HepG2 (cell line): ENCODE results near the gene REEP6. TPM values are rescaled to one million over a fixed set of nuclear protein-coding genes. Genes with fewer than 3 reads are reported as not detected.

Experiments used
- CREM ChIP-seq, 2 experiments: sonication (generic) in 1 of 2; formaldehyde crosslinking in 1 of 2; IDR thresholded peaks; 2 replicates each; pipeline versions ENCODE4 v1.4.0 to v1.6.1; 2016 to 2020; ENCODE audit warnings: antibody characterized with exemption in 1 of 2, mild to moderate bottlenecking in 1 of 2, missing genetic modification reagents in 1 of 2
- GABPA ChIP-seq, 2 experiments: IDR thresholded peaks; 2 replicates each; pipeline ENCODE4 v1.6.1; 2011 to 2016; ENCODE audit warnings: low read depth in 2 of 2, low read length in 1 of 2, missing biosample characterization in 1 of 2, missing genetic modification characterization in 1 of 2
- IKZF1 ChIP-seq: fragments of 450-650 bp; IDR thresholded peaks from 2 replicates; pipeline ENCODE4 v1.7.1; 2016
- MAFG ChIP-seq: sonication (generic); formaldehyde crosslinking; IDR thresholded peaks from 2 replicates; pipeline ENCODE4 v1.5.1; 2020; ENCODE audit warnings: mild to moderate bottlenecking, missing genetic modification reagents
- POLR2AphosphoS2 ChIP-seq: IDR thresholded peaks from 2 replicates; pipeline ENCODE4 v1.6.1; 2011; ENCODE audit warnings: low read depth, low read length, improper control_type of control experiment
- SIX1 ChIP-seq: sonication (generic); formaldehyde crosslinking; IDR thresholded peaks from 2 replicates; pipeline ENCODE4 v1.4.0; 2020; ENCODE audit warnings: missing genetic modification reagents, borderline replicate concordance
- ZNF33B ChIP-seq: sonication (generic); formaldehyde crosslinking; IDR thresholded peaks from 2 replicates; pipeline ENCODE4 v1.5.1; 2020; ENCODE audit warnings: mild to moderate bottlenecking, missing genetic modification reagents
- polyA plus RNA-seq, 8 experiments: library from polyadenylated mRNA; depleted of rRNA in 3 of 8; stranded (reverse) in 7 of 8; unstranded in 1 of 8; fragments of >200 nt; fragmentation: Illumina TruSeq in 4 of 8; extraction: Trizol in 4 of 8; gene quantifications; 2 replicates each; pipeline versions ENCODE4 v1.2.1 to v1.2.3, GENCODE V29; 2011 to 2016; ENCODE audit warnings: low read depth in 4 of 8, missing spikeins in 1 of 8, mixed read lengths in 1 of 8; ENCODE audit not compliant: insufficient read depth in 1 of 8
- total RNA-seq, 5 experiments: library from RNA; depleted of rRNA; stranded (reverse); fragments of >200 nt; fragmentation: Illumina TruSeq; extraction: Trizol; gene quantifications; 2 replicates each; pipeline ENCODE4 v1.2.3, GENCODE V29; 2016; ENCODE audit warnings: low read depth in 1 of 5
- TF ChIP-seq, protein P1 (sequence below): sonication (generic); formaldehyde crosslinking; IDR thresholded peaks from 2 replicates; pipeline ENCODE4 v1.4.0; 2020; ENCODE audit warnings: missing genetic modification reagents
- TF ChIP-seq, protein P2 (sequence below), 2 experiments: fragments of 450-650 bp in 1 of 2; sonication (generic) in 1 of 2; formaldehyde crosslinking in 1 of 2; IDR thresholded peaks; 2 replicates each; pipeline versions ENCODE4 v1.6.1 to v1.8.0; 2016 to 2022; ENCODE audit warnings: antibody characterized with exemption in 1 of 2, mild to moderate bottlenecking in 1 of 2, missing genetic modification reagents in 1 of 2
- TF ChIP-seq, protein P3 (sequence below): fragments of 450-650 bp; IDR thresholded peaks from 2 replicates; pipeline ENCODE4 v1.6.1; 2017
- TF ChIP-seq, protein P4 (sequence below): IDR thresholded peaks from 2 replicates; pipeline ENCODE4 v1.6.1; 2016; ENCODE audit warnings: low read depth
- TF ChIP-seq, protein P5 (sequence below): sonication (generic); formaldehyde crosslinking; IDR thresholded peaks from 2 replicates; pipeline ENCODE4 v1.8.1; 2023; ENCODE audit warnings: missing genetic modification reagents, mild to moderate bottlenecking, borderline replicate concordance

Gene REEP6
- total and polyA plus RNA-seq, 2 of the 13 experiments (the other 11 are each of a cell fraction or from before 2014, with no cell fraction given), result 10.0 to 28.8 TPM

DNA sequence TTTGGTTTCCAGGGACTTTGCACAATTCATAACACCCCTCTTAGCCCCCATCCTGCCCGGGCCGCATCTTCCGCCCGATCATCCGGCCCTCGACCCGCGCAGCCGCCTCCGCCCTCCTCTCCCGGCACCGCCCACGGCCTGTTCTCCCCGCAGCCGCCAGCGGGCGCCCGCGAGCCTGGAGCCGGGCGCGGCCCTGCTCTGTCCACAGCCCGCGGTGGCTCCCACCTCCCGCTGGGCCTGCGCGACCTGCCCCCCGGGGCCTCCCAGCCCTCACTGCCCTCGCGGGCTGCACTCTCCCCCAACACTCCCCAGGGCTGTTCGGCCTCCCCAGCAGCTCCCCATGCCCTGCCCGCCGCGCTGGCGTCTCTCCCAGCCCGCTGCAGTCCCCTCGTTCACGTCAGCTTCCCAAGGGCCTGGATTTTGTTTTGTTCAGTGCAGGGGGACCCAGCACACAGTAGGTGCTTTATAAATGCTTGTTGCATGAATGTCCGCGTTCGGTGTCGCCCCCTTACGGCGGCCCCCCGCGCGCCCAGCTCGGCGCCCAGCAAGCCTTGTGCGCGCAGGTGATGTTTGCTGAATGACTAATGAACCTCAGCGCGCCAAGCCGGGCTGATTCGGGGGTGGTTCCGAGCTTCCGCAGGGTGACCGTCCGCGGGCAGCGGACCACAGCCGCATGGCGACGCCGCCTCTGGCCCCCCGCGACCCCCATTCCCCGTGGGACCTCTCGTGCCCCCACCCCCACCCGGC is 45.6 kb upstream of the REEP6 start (continued):
- TF ChIP-seq, protein P1, sequence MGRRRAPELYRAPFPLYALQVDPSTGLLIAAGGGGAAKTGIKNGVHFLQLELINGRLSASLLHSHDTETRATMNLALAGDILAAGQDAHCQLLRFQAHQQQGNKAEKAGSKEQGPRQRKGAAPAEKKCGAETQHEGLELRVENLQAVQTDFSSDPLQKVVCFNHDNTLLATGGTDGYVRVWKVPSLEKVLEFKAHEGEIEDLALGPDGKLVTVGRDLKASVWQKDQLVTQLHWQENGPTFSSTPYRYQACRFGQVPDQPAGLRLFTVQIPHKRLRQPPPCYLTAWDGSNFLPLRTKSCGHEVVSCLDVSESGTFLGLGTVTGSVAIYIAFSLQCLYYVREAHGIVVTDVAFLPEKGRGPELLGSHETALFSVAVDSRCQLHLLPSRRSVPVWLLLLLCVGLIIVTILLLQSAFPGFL (CRISPR knock-in tag), result no peak
- TF ChIP-seq, protein P2, sequence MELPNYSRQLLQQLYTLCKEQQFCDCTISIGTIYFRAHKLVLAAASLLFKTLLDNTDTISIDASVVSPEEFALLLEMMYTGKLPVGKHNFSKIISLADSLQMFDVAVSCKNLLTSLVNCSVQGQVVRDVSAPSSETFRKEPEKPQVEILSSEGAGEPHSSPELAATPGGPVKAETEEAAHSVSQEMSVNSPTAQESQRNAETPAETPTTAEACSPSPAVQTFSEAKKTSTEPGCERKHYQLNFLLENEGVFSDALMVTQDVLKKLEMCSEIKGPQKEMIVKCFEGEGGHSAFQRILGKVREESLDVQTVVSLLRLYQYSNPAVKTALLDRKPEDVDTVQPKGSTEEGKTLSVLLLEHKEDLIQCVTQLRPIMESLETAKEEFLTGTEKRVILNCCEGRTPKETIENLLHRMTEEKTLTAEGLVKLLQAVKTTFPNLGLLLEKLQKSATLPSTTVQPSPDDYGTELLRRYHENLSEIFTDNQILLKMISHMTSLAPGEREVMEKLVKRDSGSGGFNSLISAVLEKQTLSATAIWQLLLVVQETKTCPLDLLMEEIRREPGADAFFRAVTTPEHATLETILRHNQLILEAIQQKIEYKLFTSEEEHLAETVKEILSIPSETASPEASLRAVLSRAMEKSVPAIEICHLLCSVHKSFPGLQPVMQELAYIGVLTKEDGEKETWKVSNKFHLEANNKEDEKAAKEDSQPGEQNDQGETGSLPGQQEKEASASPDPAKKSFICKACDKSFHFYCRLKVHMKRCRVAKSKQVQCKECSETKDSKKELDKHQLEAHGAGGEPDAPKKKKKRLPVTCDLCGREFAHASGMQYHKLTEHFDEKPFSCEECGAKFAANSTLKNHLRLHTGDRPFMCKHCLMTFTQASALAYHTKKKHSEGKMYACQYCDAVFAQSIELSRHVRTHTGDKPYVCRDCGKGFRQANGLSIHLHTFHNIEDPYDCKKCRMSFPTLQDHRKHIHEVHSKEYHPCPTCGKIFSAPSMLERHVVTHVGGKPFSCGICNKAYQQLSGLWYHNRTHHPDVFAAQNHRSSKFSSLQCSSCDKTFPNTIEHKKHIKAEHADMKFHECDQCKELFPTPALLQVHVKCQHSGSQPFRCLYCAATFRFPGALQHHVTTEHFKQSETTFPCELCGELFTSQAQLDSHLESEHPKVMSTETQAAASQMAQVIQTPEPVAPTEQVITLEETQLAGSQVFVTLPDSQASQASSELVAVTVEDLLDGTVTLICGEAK (IDR thresholded peaks at IDR 0.05), result no peak
- TF ChIP-seq, protein P2 (CRISPR knock-in tag; IDR thresholded peaks at IDR 0.05), result no peak
- no peak for TF ChIP-seq SIX1 (CRISPR knock-in tag)
- no peak for TF ChIP-seq GABPA (IDR thresholded peaks at IDR 0.05; ENCODE audit: low read depth, low read length)
- TF ChIP-seq GABPA (CRISPR knock-in tag; IDR thresholded peaks at IDR 0.05; ENCODE audit: low read depth), result no peak
- TF ChIP-seq, protein P3, sequence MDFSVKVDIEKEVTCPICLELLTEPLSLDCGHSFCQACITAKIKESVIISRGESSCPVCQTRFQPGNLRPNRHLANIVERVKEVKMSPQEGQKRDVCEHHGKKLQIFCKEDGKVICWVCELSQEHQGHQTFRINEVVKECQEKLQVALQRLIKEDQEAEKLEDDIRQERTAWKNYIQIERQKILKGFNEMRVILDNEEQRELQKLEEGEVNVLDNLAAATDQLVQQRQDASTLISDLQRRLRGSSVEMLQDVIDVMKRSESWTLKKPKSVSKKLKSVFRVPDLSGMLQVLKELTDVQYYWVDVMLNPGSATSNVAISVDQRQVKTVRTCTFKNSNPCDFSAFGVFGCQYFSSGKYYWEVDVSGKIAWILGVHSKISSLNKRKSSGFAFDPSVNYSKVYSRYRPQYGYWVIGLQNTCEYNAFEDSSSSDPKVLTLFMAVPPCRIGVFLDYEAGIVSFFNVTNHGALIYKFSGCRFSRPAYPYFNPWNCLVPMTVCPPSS, result no peak
- TF ChIP-seq, protein P4, sequence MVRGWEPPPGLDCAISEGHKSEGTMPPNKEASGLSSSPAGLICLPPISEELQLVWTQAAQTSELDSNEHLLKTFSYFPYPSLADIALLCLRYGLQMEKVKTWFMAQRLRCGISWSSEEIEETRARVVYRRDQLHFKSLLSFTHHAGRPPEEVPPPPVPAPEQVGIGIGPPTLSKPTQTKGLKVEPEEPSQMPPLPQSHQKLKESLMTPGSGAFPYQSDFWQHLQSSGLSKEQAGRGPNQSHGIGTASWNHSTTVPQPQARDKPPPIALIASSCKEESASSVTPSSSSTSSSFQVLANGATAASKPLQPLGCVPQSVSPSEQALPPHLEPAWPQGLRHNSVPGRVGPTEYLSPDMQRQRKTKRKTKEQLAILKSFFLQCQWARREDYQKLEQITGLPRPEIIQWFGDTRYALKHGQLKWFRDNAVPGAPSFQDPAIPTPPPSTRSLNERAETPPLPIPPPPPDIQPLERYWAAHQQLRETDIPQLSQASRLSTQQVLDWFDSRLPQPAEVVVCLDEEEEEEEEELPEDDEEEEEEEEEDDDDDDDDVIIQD (CRISPR knock-in tag), result no peak
- no peak for TF ChIP-seq POLR2AphosphoS2
- no peak for TF ChIP-seq CREM (IDR thresholded peaks at IDR 0.05)
- no peak for TF ChIP-seq CREM (CRISPR knock-in tag; IDR thresholded peaks at IDR 0.05)
- no peak for TF ChIP-seq MAFG (CRISPR knock-in tag)
- no peak for TF ChIP-seq IKZF1
- TF ChIP-seq, protein P5, sequence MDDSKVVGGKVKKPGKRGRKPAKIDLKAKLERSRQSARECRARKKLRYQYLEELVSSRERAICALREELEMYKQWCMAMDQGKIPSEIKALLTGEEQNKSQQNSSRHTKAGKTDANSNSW (CRISPR knock-in tag), result no peak
- TF ChIP-seq ZNF33B, result peak; percentile 37; the same call in 1 of the 2 replicates
